HAP-1 (cell line): Measurements from ENCODE around the gene TRIM38.

Experiments
- DNase-seq, 2 experiments: peaks; one replicate each; pipeline ENCODE4 v3.0.0-alpha.2; 2016 to 2020; ENCODE audit warnings: low spot score in 2 of 2
- H3K27me3 ChIP-seq: fragments of 250-450 bp; sonication (Bioruptor Pico); 2 replicates; pipeline ENCODE4 v1.5.1; 2020; ENCODE audit warnings: low read depth, mild to moderate bottlenecking, moderate library complexity
- H3K36me3 ChIP-seq: fragments of 250-450 bp; sonication (Bioruptor Pico); replicated peaks from 2 replicates; pipeline ENCODE4 v1.5.1; 2020; ENCODE audit warnings: mild to moderate bottlenecking
- H3K4me1 ChIP-seq: fragments of 250-450 bp; sonication (Bioruptor Pico); 2 replicates; pipeline ENCODE4 v1.5.1; 2020; ENCODE audit warnings: mild to moderate bottlenecking
- H3K4me3 ChIP-seq: fragments of 250-450 bp; sonication (Bioruptor Pico); 2 replicates; pipeline ENCODE4 v1.5.1; 2020; ENCODE audit warnings: mild to moderate bottlenecking, moderate library complexity
- H3K9me3 ChIP-seq: fragments of 250-450 bp; sonication (Bioruptor Pico); 2 replicates; pipeline ENCODE4 v1.5.1; 2020; ENCODE audit warnings: mild to moderate bottlenecking, moderate library complexity
- in situ Hi-C: fragments of 300-500 bp; cut with MboI; formaldehyde crosslinking; loops from 3 replicates; pipeline ENCODE4 v1.14.3; 2020; ENCODE audit warnings: low sequenced_read_pairs, inconsistent platforms, mixed read lengths

The TRIM38 gene

DNA sequence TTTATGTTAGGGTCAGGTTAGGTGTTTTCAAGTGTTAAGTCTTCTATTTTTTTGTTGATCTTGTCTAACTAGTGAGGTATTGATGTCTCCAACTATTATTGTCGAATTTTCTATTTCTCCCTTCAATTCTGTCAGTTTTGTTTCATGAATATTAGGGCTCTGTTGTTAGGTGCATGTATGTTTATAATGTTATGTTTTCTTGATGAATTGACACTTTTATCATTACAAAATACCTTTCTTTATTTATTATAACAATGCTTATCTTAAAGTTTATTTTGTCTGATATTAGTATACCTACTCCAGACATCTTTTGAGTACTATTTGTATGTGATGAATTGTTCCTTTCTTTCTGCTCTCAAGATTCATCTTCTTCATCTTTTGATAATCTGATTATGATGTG, 12.9 kb upstream of the TRIM38 start:
- Histone ChIP-seq H3K27me3 (no peaks in the 10 kb centered on the region), H3K9me3 (no peaks in the 10 kb centered on the region), H3K36me3 (no peaks in the 10 kb centered on the region), H3K4me3 (no peak overlapping the region), H3K4me1 (no peaks in the 10 kb centered on the region)
- no peak for DNase-seq
- in situ Hi-C loops: no loop called here

DNA sequence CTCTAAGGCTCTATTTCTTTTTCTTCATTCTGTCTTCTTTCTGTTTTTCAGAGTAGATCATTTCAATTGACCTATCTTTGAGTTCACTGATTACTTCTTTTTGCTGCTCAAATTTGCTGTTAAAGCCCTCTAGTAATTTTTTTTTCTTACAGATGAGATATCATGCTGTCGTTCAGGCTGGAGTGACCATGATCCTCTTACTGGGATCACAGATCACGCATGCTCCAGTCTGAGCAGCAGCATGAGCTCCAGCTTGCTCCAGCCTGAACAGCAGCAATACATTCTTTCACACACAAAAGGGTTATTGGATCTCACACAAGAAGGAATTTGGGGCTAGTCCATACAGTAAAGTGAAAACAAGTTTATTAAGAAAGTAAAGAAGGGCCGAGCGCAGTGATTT, 12.3 kb upstream of the TRIM38 start:
- DNase-seq: no peak
- H3K9me3 ChIP-seq: no peaks in the 10 kb centered on the region
- H3K27me3 ChIP-seq: no peaks in the 10 kb centered on the region
- H3K36me3 ChIP-seq: no peaks in the 10 kb centered on the region
- no peak overlapping the region for H3K4me3 ChIP-seq
- H3K4me1 ChIP-seq: no peaks in the 10 kb centered on the region
- in situ Hi-C loops: no loop called here

DNA sequence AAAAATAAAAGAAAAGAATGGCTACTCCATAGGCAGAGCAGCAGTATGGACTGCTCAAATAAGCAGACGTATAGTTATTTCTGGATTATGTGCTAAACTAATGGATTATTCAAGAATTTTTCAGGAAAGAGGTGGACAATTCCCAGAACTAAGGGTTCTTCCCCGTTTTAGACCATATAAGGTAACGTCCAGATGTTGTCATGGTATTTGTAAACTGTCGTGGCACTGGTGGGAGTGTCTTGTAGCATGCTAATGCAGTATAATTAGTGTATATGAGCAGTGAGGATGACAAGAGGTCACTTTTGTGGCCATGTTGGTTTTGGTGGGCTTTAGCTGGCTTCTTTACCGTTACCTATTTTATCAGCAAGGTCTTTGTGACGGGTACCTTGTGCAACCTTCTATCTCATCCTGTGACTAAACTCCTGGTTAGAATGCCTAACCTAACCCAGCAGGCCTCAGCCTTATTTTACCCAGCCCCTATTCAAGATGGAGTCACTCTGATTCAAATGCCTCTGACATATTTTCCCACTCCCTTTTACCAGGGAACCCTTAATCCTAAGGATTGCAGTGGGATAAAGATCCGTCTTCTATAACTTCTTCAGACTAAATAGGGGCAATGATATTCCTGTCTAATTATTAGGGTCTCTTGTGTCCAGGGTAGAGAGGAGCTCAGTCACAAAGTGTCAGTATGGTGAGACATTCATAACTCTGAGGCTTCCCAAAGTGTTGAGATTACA, 11.1 kb upstream of the TRIM38 start:
- DNase-seq: no peak
- Histone ChIP-seq H3K27me3 (no peaks in the 10 kb centered on the region), H3K4me3 (no peak overlapping the region), H3K36me3 (no peaks in the 10 kb centered on the region), H3K9me3 (no peaks in the 10 kb centered on the region), H3K4me1 (no peaks in the 10 kb centered on the region)
- in situ Hi-C loops: no loop called here

DNA sequence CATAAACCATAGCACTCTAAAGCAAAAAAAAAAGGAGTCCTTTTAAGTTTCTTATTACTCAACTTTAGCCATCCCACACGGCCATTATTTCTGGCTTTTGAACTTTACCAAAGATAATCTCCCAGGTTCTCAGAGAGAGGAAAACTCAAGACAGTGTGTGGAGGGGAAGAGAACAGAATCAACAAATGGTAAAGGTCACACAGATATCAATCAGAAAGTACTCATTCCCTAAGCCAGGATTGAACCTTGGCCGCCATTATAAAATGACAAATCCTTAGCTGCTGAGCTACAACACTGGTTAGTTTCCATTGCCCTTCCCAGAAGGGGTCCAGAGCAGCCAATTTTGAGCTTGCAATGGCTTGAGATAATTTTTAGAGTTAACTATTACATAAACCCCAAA, 10.1 kb upstream of the TRIM38 start:
- no peaks in the 10 kb centered on the region for H3K4me1 ChIP-seq
- H3K9me3 ChIP-seq: no peaks in the 10 kb centered on the region
- H3K36me3 ChIP-seq: no peaks in the 10 kb centered on the region
- in situ Hi-C loops: no loop called here
- H3K27me3 ChIP-seq: no peaks in the 10 kb centered on the region
- no peak for DNase-seq
- no peak overlapping the region for H3K4me3 ChIP-seq

DNA sequence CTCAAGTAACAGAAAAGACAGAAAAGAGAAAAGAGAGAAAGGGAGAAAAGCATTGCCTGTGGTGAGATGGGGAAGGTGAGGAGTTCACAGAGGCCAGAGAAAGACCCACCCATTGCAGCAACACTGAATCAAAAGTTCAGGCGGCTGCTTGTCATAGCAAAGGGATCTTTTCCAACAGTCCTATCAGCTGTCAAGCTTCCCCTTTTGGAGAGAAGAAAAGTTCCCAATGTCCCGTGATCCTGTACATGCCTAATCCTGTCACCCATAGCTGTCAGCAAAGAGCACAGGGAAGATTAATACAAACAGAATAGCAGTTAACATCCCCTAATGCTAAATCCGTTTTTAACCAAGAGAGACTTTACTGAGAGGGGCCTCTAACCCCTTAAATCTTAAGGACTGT, 8.9 kb upstream of the TRIM38 start:
- Histone ChIP-seq H3K36me3 (no peaks in the 10 kb centered on the region), H3K9me3 (no peaks in the 10 kb centered on the region), H3K27me3 (no peaks in the 10 kb centered on the region), H3K4me1 (no peaks in the 10 kb centered on the region), H3K4me3 (no peak overlapping the region)
- in situ Hi-C loops: no loop called here
- DNase-seq: no peak

DNA sequence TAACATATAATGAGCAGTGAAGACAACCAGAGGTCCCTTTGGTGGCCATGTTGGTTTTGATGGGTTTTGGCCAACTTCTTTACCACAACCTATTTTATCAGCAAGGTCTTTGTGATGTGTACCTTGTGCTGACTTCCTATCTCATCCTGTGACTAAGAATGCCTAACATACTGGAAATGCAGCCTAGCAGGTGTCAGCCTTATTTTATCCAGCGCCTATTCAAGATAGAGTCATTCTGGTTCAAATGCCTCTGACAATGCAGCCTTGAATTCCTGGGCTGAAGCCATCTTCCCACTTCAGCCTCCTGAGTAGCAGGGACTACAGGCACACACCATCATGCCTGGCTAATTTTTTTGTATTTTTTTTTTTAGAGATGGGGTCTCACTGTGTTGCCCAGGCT, 7.8 kb upstream of the TRIM38 start:
- no peak for DNase-seq
- no peaks in the 10 kb centered on the region for H3K36me3 ChIP-seq
- no peaks in the 10 kb centered on the region for H3K9me3 ChIP-seq
- H3K27me3 ChIP-seq: no peaks in the 10 kb centered on the region
- no peaks in the 10 kb centered on the region for H3K4me1 ChIP-seq
- in situ Hi-C loops: no loop called here
- H3K4me3 ChIP-seq: no peak overlapping the region

DNA sequence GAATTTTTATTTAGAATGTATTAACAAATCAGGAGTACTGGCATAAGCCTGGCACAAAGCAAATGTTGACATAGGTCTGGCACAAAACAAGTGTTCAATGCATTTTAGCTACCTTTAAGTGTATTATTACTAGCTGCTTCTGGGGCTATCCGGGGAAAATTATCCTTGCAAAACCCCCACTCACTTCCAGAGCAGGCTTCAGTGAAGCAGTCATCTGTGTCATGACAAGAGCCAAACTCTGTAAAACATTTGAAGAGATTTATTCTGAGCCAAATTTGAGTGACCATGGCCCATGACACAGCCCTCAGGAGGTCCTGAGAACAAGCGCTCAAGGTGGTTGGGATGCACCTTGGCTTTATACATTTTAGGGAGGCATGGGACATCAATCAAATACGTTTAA, 6.4 kb upstream of the TRIM38 start:
- H3K36me3 ChIP-seq: no peaks in the 10 kb centered on the region
- H3K4me3 ChIP-seq: no peak overlapping the region
- in situ Hi-C loops: no loop called here
- H3K27me3 ChIP-seq: no peaks in the 10 kb centered on the region
- H3K9me3 ChIP-seq: 0 out of 2 replicates have a peak, but pooled peaks cover 2% of the 10 kb centered on the region
- no peaks in the 10 kb centered on the region for H3K4me1 ChIP-seq
- DNase-seq: no peak

DNA sequence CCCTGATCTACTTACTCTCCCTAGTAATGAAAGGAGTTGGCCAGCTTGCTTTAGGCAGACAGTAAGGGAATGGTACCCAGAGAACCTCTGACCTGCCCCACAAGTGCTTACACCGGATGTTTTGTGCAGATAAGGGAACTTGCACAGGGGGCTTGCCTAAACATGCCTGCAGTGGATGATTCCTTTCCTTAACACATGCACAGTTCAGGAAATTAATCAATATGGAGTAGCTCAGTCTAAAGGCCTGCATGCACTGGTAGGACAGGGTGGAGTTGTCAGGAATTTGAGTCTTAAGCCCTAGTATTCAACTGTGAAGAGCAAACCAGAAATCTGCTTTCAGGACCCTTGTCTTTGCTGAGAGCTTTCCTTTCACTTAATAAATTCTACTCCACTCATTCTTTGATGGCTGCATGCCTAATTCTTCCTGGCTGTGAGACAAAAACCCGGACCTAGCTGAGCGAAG, 3.9 kb upstream of the TRIM38 start:
- in situ Hi-C loops: no loop called here
- Histone ChIP-seq H3K4me1 (peaks cover 5% of the 10 kb centered on the region), H3K27me3 (no peaks in the 10 kb centered on the region), H3K36me3 (no peaks in the 10 kb centered on the region), H3K9me3 (0 out of 2 replicates have a peak, but pooled peaks cover 2% of the 10 kb centered on the region), H3K4me3 (no peak overlapping the region)
- no peak for DNase-seq

DNA sequence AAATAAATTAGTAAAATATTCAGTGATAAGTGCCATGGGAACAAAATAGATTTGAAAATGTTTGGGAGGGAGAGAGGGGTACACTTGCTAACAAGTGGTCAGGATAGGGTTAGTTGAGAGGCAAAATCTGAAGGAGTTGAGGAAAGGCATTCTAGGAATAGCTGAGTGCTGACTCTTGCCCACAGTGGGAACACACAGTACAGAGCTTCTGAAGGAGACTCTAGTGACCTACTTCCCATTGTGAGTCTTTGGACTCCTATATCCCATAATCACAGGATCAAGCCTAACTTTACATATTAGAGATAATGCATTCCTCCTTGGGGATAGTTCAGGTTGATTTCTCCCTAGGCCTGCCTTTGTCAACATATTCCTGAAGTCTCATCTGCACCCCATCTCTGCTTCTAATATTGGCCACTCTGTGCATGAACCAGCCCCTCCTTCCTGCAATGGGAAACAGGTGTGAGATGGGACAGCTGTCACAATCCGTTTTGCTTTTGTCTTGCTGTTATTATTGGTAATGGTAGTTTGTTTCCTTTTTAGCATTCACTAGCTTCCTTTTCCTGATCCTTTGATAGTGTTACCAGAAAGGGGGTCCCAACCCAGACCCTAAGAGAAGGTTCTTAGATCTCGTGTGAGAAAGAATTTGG, 2.6 kb upstream of the TRIM38 start:
- in situ Hi-C loops: no loop called here
- Histone ChIP-seq H3K4me3 (no peak overlapping the region), H3K27me3 (no peaks in the 10 kb centered on the region), H3K4me1 (peaks cover 15% of the 10 kb centered on the region), H3K36me3 (no peaks in the 10 kb centered on the region; the same call in 1 of the 2 replicates), H3K9me3 (0 out of 2 replicates have a peak, but pooled peaks cover 2% of the 10 kb centered on the region)
- no peak for DNase-seq

DNA sequence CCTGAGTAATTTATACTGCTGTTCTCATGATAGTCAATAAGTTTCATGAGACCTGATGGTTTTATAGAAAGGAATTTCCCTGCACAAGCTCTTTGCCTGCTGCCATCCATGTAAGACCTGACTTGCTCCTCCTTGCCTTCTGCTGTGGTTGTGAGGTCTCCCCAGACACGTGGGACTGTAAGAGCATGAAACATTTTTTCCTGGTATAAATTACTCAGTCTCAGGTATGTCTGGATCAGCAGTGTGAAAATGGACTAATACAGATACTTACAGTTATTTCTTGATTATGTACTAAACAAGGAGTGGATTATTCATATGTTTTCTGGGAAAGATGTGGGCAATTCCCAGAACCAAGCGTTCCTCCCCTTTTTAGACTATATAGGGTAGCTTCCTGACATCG, 1.9 kb upstream of the TRIM38 start:
- no peak for DNase-seq
- Histone ChIP-seq H3K27me3 (no peaks in the 10 kb centered on the region), H3K36me3 (no peaks in the 10 kb centered on the region; the same call in none of the 2 replicates), H3K4me3 (no peak overlapping the region), H3K4me1 (peaks cover 23% of the 10 kb centered on the region), H3K9me3 (0 out of 2 replicates have a peak, but pooled peaks cover 2% of the 10 kb centered on the region)
- in situ Hi-C loops: no loop called here

DNA sequence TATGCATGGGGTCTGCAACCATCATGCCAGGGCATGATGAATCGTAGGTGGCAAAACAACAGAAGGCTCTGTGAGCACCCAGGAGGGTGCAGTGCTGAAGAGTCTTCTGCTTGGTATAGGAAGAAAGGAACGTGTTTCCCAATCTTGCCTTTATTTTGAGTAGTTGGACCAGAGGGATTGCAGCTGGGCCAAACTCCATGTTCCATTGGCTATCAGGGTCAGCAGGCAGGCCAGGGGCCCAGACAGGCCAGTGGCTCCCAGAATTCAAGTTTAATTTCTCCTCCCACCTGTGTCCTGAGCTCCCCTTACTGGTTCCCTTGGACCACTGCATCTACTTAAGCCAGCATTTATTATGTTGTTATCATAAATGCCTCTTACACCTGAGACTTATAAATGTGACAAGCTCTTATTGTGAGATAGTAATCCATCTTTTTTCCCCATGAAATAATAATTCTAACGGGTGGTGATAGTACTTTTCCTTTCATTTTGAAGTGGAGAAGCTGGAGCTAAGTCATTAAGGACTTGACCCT, 918 bp upstream of the TRIM38 start:
- Histone ChIP-seq H3K36me3 (peaks cover 5% of the 10 kb centered on the region), H3K9me3 (0 out of 2 replicates have a peak, but pooled peaks cover 2% of the 10 kb centered on the region), H3K4me3 (no peak overlapping the region; the same call in 1 of the 2 replicates), H3K4me1 (peaks cover 31% of the 10 kb centered on the region), H3K27me3 (no peaks in the 10 kb centered on the region)
- in situ Hi-C loops: no loop called here
- DNase-seq: no peak

DNA sequence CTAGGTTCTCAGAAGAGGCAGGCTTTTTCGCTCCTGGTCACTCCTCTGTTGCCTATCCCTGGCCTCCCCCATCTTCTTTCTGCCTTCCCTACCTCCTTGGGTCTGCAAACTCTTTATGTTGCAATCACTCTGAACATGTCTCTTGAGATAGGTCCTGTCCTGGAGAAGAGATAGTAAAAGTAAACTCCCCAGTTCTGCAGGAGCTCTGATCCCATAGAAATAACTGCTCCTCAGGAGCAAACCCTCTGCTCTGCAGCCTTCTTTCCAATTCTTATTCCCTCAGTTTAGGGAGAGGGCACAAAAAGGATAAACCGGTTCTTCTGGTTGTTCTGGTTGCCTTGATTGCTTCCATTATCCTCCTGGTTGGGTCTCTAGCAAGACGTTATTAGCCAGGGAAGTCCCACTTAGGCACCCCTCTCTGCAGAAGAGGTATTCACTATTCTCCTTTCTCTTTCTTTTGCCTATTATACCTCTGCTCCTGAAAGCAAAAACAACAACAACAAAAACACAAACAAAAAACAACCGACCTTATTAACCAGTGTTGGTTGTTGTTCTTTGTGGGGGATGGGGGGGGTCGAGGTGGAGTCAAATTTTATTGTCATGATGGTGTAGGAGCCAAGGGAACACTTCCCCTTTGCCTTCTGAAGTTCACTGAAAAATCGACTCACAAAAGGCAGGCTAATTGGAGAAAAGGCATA, 973 bp downstream of the TRIM38 start:
- DNase-seq: peak in 1 of 2 experiments; percentile 7
- H3K9me3 ChIP-seq: 0 out of 2 replicates have a peak, but pooled peaks cover 2% of the 10 kb centered on the region
- peaks cover 33% of the 10 kb centered on the region for H3K4me1 ChIP-seq
- peaks cover 18% of the 10 kb centered on the region for H3K36me3 ChIP-seq
- in situ Hi-C loops: no loop called here
- peak overlapping the region; percentile 33 for H3K4me3 ChIP-seq
- H3K27me3 ChIP-seq: no peaks in the 10 kb centered on the region

DNA sequence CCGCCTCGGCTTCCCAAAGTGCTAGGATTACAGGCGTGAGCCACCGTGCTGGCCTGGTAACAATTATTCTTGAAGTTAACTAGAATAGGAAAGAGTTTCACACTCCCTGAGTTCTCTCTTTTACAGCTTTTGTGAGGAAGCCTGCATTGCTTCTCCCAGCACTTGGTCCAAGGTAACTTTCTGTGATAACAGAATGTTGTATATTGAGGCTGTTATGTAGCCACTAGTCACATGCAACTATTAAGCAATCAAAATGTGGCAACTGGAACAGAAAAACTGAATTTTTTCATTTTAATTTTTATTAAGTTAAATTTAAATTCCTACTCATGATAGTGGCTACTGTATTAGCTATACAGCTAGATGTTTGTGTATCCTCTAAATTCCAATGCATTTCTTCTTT, 2.5 kb downstream of the TRIM38 start:
- H3K4me1 ChIP-seq: peaks cover 33% of the 10 kb centered on the region
- in situ Hi-C loops: no loop called here

DNA sequence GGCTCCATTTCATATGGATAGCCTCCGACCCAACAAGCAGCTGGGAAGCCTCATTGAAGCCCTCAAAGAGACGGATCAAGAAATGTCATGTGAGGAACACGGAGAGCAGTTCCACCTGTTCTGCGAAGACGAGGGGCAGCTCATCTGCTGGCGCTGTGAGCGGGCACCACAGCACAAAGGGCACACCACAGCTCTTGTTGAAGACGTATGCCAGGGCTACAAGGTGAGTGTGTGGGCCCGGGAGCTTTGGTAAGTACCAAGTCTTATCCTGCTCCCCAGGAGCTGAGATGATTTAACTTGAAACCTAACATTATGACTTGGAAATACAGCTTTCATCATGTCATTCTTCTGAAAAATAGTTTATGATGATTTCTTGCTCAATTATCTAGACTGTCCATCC, 4.1 kb downstream of the TRIM38 start:
- no peak for DNase-seq
- no peaks in the 10 kb centered on the region for H3K27me3 ChIP-seq
- no peaks in the 10 kb centered on the region for H3K9me3 ChIP-seq
- in situ Hi-C loops: no loop called here
- H3K4me1 ChIP-seq: peaks cover 33% of the 10 kb centered on the region
- no peak overlapping the region for H3K4me3 ChIP-seq
- H3K36me3 ChIP-seq: peaks cover 42% of the 10 kb centered on the region

More for the DNA sequence above, 2.5 kb downstream of the TRIM38 start:
- Histone ChIP-seq H3K4me3 (no peak overlapping the region), H3K36me3 (peaks cover 27% of the 10 kb centered on the region), H3K27me3 (no peaks in the 10 kb centered on the region), H3K9me3 (0 out of 2 replicates have a peak, but pooled peaks cover 2% of the 10 kb centered on the region)
- no peak for DNase-seq
